Liver (tissue), 9 donors: Measurements from ENCODE around the gene KIT. TPM values are rescaled to one million over a fixed set of nuclear protein-coding genes. Genes with fewer than 3 reads are reported as not detected.

Experiments used
- DNase-seq: peaks from one replicate; pipeline ENCODE4 v3.0.0-alpha.2; 2017; ENCODE audit warnings: low spot score
- H3K27ac ChIP-seq, 2 donors: one replicate each; pipeline ENCODE4 v1.7.0; 2013; ENCODE audit warnings: inconsistent platforms in 2 of 2, low read length in 2 of 2, control low read depth in 1 of 2, low read depth in 1 of 2, mild to moderate bottlenecking in 1 of 2
- H3K27me3 ChIP-seq, 4 donors: one replicate each; pipeline versions ENCODE4 v1.6.1 to v1.7.0; 2013; ENCODE audit warnings: low read length in 3 of 4, inconsistent platforms in 1 of 4, mild to moderate bottlenecking in 1 of 4, moderate library complexity in 1 of 4; ENCODE audit not compliant: control insufficient read depth in 4 of 4, insufficient read depth in 4 of 4
- H3K36me3 ChIP-seq, 4 donors: one replicate each; pipeline versions ENCODE4 v1.6.1 to v1.7.0; 2013; ENCODE audit warnings: low read length in 3 of 4, mild to moderate bottlenecking in 3 of 4, low read depth in 1 of 4, moderate library complexity in 1 of 4; ENCODE audit not compliant: control insufficient read depth in 4 of 4, insufficient read depth in 3 of 4
- H3K4me1 ChIP-seq, 4 donors: one replicate each; pipeline versions ENCODE4 v1.6.1 to v1.7.0; 2013; ENCODE audit warnings: low read length in 3 of 4, mild to moderate bottlenecking in 3 of 4, moderate library complexity in 1 of 4; ENCODE audit not compliant: control insufficient read depth in 4 of 4, insufficient read depth in 4 of 4
- H3K4me3 ChIP-seq, 3 donors: one replicate each; pipeline versions ENCODE4 v1.6.1 to v1.7.0; 2013; ENCODE audit warnings: low read length in 3 of 3, control low read depth in 1 of 3, low read depth in 1 of 3, mild to moderate bottlenecking in 1 of 3
- H3K9ac ChIP-seq, 2 donors: one replicate each; pipeline ENCODE4 v1.7.0; 2013; ENCODE audit warnings: low read length in 2 of 2, mild to moderate bottlenecking in 2 of 2, moderate library complexity in 2 of 2, control low read depth in 1 of 2, low read depth in 1 of 2
- H3K9me3 ChIP-seq, 4 donors: one replicate each; pipeline versions ENCODE4 v1.6.1 to v1.7.0; 2013; ENCODE audit warnings: low read length in 3 of 4; ENCODE audit not compliant: control insufficient read depth in 4 of 4
- ATF3 ChIP-seq: IDR thresholded peaks from 2 replicates; pipeline ENCODE4 v1.6.1; 2016; ENCODE audit warnings: antibody characterized with exemption
- CTCF ChIP-seq: fragments of 150-350 bp; IDR thresholded peaks from 2 replicates; pipeline ENCODE4 v1.5.1; 2017; ENCODE audit warnings: improper control_type of control experiment, low read depth, low read length; ENCODE audit not compliant: missing input control
- EGR1 ChIP-seq, 2 donors: IDR thresholded peaks; 2 replicates each; pipeline ENCODE4 v1.6.1; 2016 to 2018; ENCODE audit warnings: antibody characterized with exemption in 2 of 2, low read depth in 2 of 2
- FOXA1 ChIP-seq: IDR thresholded peaks from 2 replicates; pipeline ENCODE4 v1.6.1; 2016; ENCODE audit warnings: antibody characterized with exemption
- FOXA2 ChIP-seq: IDR thresholded peaks from 2 replicates; pipeline ENCODE4 v1.6.1; 2016; ENCODE audit warnings: antibody characterized with exemption
- HNF4A ChIP-seq, 2 donors: conservative IDR thresholded peaks; 2 replicates each; pipeline ENCODE4 v1.6.1; 2016; ENCODE audit warnings: antibody characterized with exemption in 2 of 2, mild to moderate bottlenecking in 2 of 2
- HNF4G ChIP-seq: IDR thresholded peaks from 2 replicates; pipeline ENCODE4 v1.6.1; 2016; ENCODE audit warnings: antibody characterized with exemption
- JUND ChIP-seq, 2 donors: IDR thresholded peaks; 2 replicates each; pipeline ENCODE4 v1.6.1; 2016; ENCODE audit warnings: antibody characterized with exemption in 2 of 2
- MAX ChIP-seq: IDR thresholded peaks from 2 replicates; pipeline ENCODE4 v1.6.1; 2016; ENCODE audit warnings: antibody characterized with exemption
- NR2F2 ChIP-seq: IDR thresholded peaks from 2 replicates; pipeline ENCODE4 v1.6.1; 2016; ENCODE audit warnings: antibody characterized with exemption
- RAD21 ChIP-seq, 2 donors: IDR thresholded peaks; 2 replicates each; pipeline ENCODE4 v1.6.1; 2016; ENCODE audit warnings: antibody characterized with exemption in 2 of 2, mild to moderate bottlenecking in 2 of 2
- REST ChIP-seq: IDR thresholded peaks from 2 replicates; pipeline ENCODE4 v1.6.1; 2016; ENCODE audit warnings: antibody characterized with exemption, mild to moderate bottlenecking
- SP1 ChIP-seq: IDR thresholded peaks from 2 replicates; pipeline ENCODE4 v1.6.1; 2018; ENCODE audit warnings: antibody characterized with exemption, mild to moderate bottlenecking
- TAF1 ChIP-seq: conservative IDR thresholded peaks from 2 replicates; pipeline ENCODE4 v1.6.1; 2016; ENCODE audit warnings: antibody characterized with exemption, mild to moderate bottlenecking
- YY1 ChIP-seq: IDR thresholded peaks from 2 replicates; pipeline ENCODE4 v1.6.1; 2016; ENCODE audit warnings: antibody characterized with exemption, mild to moderate bottlenecking
- WGBS: extraction: QIAGEN DNeasy Blood & Tissue Kit; methylation state at CpG from one replicate; pipeline ENCODE4 v1.1.7; 2013; 5-methylcytosine and 5-hydroxymethylcytosine counted together
- polyA plus RNA-seq, 2 donors: library from polyadenylated mRNA; stranded (reverse) in 1 of 2; unstranded in 1 of 2; fragments of 200-250 nt in 1 of 2; fragments of >200 nt in 1 of 2; fragmentation: Nextera tagmentation in 1 of 2; extraction: Ambion mirVana in 1 of 2; gene quantifications; one replicate each; pipeline versions ENCODE4 v1.2.1 to v1.2.3, GENCODE V29; 2013 to 2015
- total RNA-seq, 2 donors: library from RNA; depleted of rRNA; stranded (reverse); fragments of >200 nt; gene quantifications; one replicate each; pipeline ENCODE4 v1.2.3, GENCODE V29; 2014
- donor health status: healthy.
- donor health status: healthy.
- donor health status: healthy.
- donor health status: healthy.
- donor health status: healthy.

The KIT gene
- total and polyA plus RNA-seq, 4 donors = 0.06 to 5.5 (median 0.96) TPM

GRCh38 chr4:54719378-54719777 is 61.6 kb downstream of the KIT start (continued):
- TF ChIP-seq ATF3 = no peak
- no peak for TF ChIP-seq FOXA1
- no peak for TF ChIP-seq RAD21 (IDR thresholded peaks at IDR 0.05)
- TF ChIP-seq CTCF = no peak
- no peak for TF ChIP-seq MAX

GRCh38 chr4:54723220-54723619 is 65.5 kb downstream of the KIT start:
- Histone ChIP-seq H3K36me3 (no peaks in the 10 kb centered on the region), H3K27me3 (no peaks in the 10 kb centered on the region), H3K4me3 (no peak overlapping the region), H3K27ac (no peak overlapping the region), H3K9ac (no peak overlapping the region), H3K4me1 (no peaks in the 10 kb centered on the region), H3K9me3 (no peaks in the 10 kb centered on the region)
- TF ChIP-seq NR2F2 = no peak
- TF ChIP-seq REST = no peak
- TF ChIP-seq SP1 = no peak
- no peak for TF ChIP-seq HNF4G
- no peak for TF ChIP-seq JUND (IDR thresholded peaks at IDR 0.05)
- TF ChIP-seq TAF1 = no peak
- TF ChIP-seq YY1 = no peak
- no peak for TF ChIP-seq HNF4A (conservative IDR thresholded peaks at IDR 0.05)
- TF ChIP-seq EGR1 (IDR thresholded peaks at IDR 0.05; ENCODE audit: low read depth in 2 of 2) = no peak
- no peak for TF ChIP-seq CTCF
- TF ChIP-seq FOXA2 = no peak
- no peak for DNase-seq
- WGBS = 88% methylated on average over 3 of the region's 3 CpGs
